ENCODE data around the gene MAP4K2.

MAP4K2 gene

GRCh38 chr11:64791781-64792291, 11.2 kb downstream of the MAP4K2 start:
- DNase-seq (ENCODE audit: low read depth): no peak

- DNase-seq (ENCODE audit: low read depth): no peak
Observed at GRCh38 chr11:64790205-64791095, 12.6 kb downstream of the MAP4K2 start.

GRCh38 chr11:64789331-64790204, 13.4 kb downstream of the MAP4K2 start:
- no peak for DNase-seq (ENCODE audit: low read depth)

GRCh38 chr11:64788321-64789215, 14.4 kb downstream of the MAP4K2 start:
- DNase-seq (ENCODE audit: low read depth): no peak

- peak; percentile 51 for DNase-seq (ENCODE audit: low read depth)
Observed at GRCh38 chr11:64787526-64788320, 15.3 kb downstream of the MAP4K2 start.

- no peak for DNase-seq (ENCODE audit: low read depth)
Observed at GRCh38 chr11:64786308-64786707, 16.7 kb downstream of the MAP4K2 start.

GRCh38 chr11:64784813-64785581, 18.0 kb downstream of the MAP4K2 start:
- DNase-seq (ENCODE audit: low read depth): no peak

GRCh38 chr11:64778473-64779298, 24.3 kb downstream of the MAP4K2 start, which contains the start of gene SF1:
Gene SF1 (minus strand): TSS chr11:64778542. CDS start chr11:64778392, 150 bp downstream.
- peak; percentile 95 for DNase-seq (ENCODE audit: low read depth)

GRCh38 chr11:64778223-64778472, 24.9 kb downstream of the MAP4K2 start:
- no peak for DNase-seq (ENCODE audit: low read depth)

- peak; percentile 81 for DNase-seq (ENCODE audit: low read depth)
Observed at GRCh38 chr11:64777449-64778222, 25.4 kb downstream of the MAP4K2 start.

GRCh38 chr11:64776875-64777274, 26.1 kb downstream of the MAP4K2 start:
- no peak for DNase-seq (ENCODE audit: low read depth)

- DNase-seq (ENCODE audit: low read depth): no peak
Observed at GRCh38 chr11:64776425-64776824, 26.6 kb downstream of the MAP4K2 start.

GRCh38 chr11:64774144-64774543, 28.9 kb downstream of the MAP4K2 start:
- no peak for DNase-seq (ENCODE audit: low read depth)

- DNase-seq (ENCODE audit: low read depth): no peak
Observed at GRCh38 chr11:64772303-64773018, 30.6 kb downstream of the MAP4K2 start.

GRCh38 chr11:64771861-64772260, 31.2 kb downstream of the MAP4K2 start:
- no peak for DNase-seq (ENCODE audit: low read depth)

GRCh38 chr11:64770120-64770519, 32.9 kb downstream of the MAP4K2 start:
- no peak for DNase-seq (ENCODE audit: low read depth)

- no peak for DNase-seq (ENCODE audit: low read depth)
Observed at GRCh38 chr11:64769283-64769682, 33.7 kb downstream of the MAP4K2 start.

- no peak for DNase-seq (ENCODE audit: low read depth)
Observed at GRCh38 chr11:64768300-64768694, 34.7 kb downstream of the MAP4K2 start.

Measured in activated T-cell treated with anti-CD3 and anti-CD28 coated beads for 1 hour (primary cell).